HepG2 (cell line): Measurements from ENCODE around the gene TRMU. TPM values are rescaled to one million over a fixed set of nuclear protein-coding genes. Genes with fewer than 3 reads are reported as not detected.

Experiments
- ATRX ChIP-seq: sonication (generic); formaldehyde crosslinking; IDR thresholded peaks from 2 replicates; pipeline ENCODE4 v1.4.0; 2020; ENCODE audit warnings: missing genetic modification reagents, borderline replicate concordance
- CAMTA2 ChIP-seq: sonication (generic); formaldehyde crosslinking; IDR thresholded peaks from 2 replicates; pipeline ENCODE4 v1.4.0; 2020; ENCODE audit warnings: mild to moderate bottlenecking, missing genetic modification reagents, borderline replicate concordance
- KAT2B ChIP-seq: fragments of 150-350 bp; IDR thresholded peaks from 2 replicates; pipeline ENCODE4 v1.6.1; 2014; ENCODE audit warnings: low read depth, low read length, borderline replicate concordance
- KDM1A ChIP-seq: IDR thresholded peaks from 2 replicates; pipeline ENCODE4 v1.6.1; 2016; ENCODE audit warnings: missing compliant biosample characterization
- KDM5B ChIP-seq: sonication (generic); formaldehyde crosslinking; IDR thresholded peaks from 2 replicates; pipeline ENCODE4 v1.4.0; 2020; ENCODE audit warnings: missing genetic modification reagents, mild to moderate bottlenecking, borderline replicate concordance
- MEF2D ChIP-seq: sonication (generic); formaldehyde crosslinking; IDR thresholded peaks from 2 replicates; pipeline ENCODE4 v1.5.1; 2020; ENCODE audit warnings: mild to moderate bottlenecking, missing genetic modification reagents
- RAD51 ChIP-seq: fragments of 450-650 bp; IDR thresholded peaks from 2 replicates; pipeline ENCODE4 v1.6.1; 2016; ENCODE audit warnings: borderline replicate concordance
- RARG ChIP-seq: sonication (generic); formaldehyde crosslinking; IDR thresholded peaks from 2 replicates; pipeline ENCODE4 v1.4.0; 2020; ENCODE audit warnings: low read depth, mild to moderate bottlenecking, missing genetic modification reagents
- SPEN ChIP-seq: sonication (generic); formaldehyde crosslinking; IDR thresholded peaks from 2 replicates; pipeline ENCODE4 v1.5.1; 2020; ENCODE audit warnings: low read depth, mild to moderate bottlenecking, missing genetic modification reagents
- SUZ12 ChIP-seq: fragments of 150-350 bp; IDR thresholded peaks from 2 replicates; pipeline ENCODE4 v1.6.1; 2014; ENCODE audit warnings: low read depth, low read length
- TBX3 ChIP-seq: fragments of 450-650 bp; IDR thresholded peaks from 2 replicates; pipeline ENCODE4 v1.6.1; 2017; ENCODE audit warnings: antibody characterized with exemption, mild to moderate bottlenecking, inconsistent platforms, borderline replicate concordance
- XBP1 ChIP-seq: sonication (generic); formaldehyde crosslinking; IDR thresholded peaks from 2 replicates; pipeline ENCODE4 v1.5.0; 2020; ENCODE audit warnings: missing genetic modification reagents
- ZBTB20 ChIP-seq: sonication (generic); formaldehyde crosslinking; IDR thresholded peaks from 2 replicates; pipeline ENCODE4 v1.8.1; 2023; ENCODE audit warnings: missing genetic modification reagents, low read depth, mild to moderate bottlenecking, borderline replicate concordance
- ZBTB42 ChIP-seq: sonication (generic); formaldehyde crosslinking; IDR thresholded peaks from 2 replicates; pipeline ENCODE4 v1.5.0; 2020; ENCODE audit warnings: mild to moderate bottlenecking, missing genetic modification reagents
- ZFYVE20 ChIP-seq: sonication (generic); formaldehyde crosslinking; IDR thresholded peaks from 2 replicates; pipeline ENCODE4 v1.8.0; 2023; ENCODE audit warnings: low read depth, mild to moderate bottlenecking, moderate library complexity, missing genetic modification reagents, borderline replicate concordance
- ZNF138 ChIP-seq: sonication (generic); formaldehyde crosslinking; IDR thresholded peaks from 2 replicates; pipeline ENCODE4 v1.5.0; 2020; ENCODE audit warnings: mild to moderate bottlenecking, low read depth, missing genetic modification reagents
- ZNF18 ChIP-seq: sonication (generic); formaldehyde crosslinking; IDR thresholded peaks from 2 replicates; pipeline ENCODE4 v1.8.0; 2022; ENCODE audit warnings: mild to moderate bottlenecking, missing genetic modification reagents; ENCODE audit not compliant: insufficient replicate concordance
- ZNF280B ChIP-seq: sonication (generic); formaldehyde crosslinking; IDR thresholded peaks from 2 replicates; pipeline ENCODE4 v1.5.0; 2020; ENCODE audit warnings: missing genetic modification reagents, mild to moderate bottlenecking, borderline replicate concordance
- ZNF556 ChIP-seq: sonication (generic); formaldehyde crosslinking; IDR thresholded peaks from 2 replicates; pipeline ENCODE4 v1.4.0; 2020; ENCODE audit warnings: mild to moderate bottlenecking, missing genetic modification reagents, borderline replicate concordance
- ZSCAN12 ChIP-seq: sonication (generic); formaldehyde crosslinking; IDR thresholded peaks from 2 replicates; pipeline ENCODE4 v1.9.0; 2021; ENCODE audit warnings: mild to moderate bottlenecking, missing genetic modification reagents
- ZSCAN21 ChIP-seq: sonication (generic); formaldehyde crosslinking; IDR thresholded peaks from 2 replicates; pipeline ENCODE4 v1.8.0; 2022; ENCODE audit warnings: mild to moderate bottlenecking, missing genetic modification reagents, moderate library complexity, borderline replicate concordance
- polyA plus RNA-seq, 8 experiments: library from polyadenylated mRNA; depleted of rRNA in 3 of 8; stranded (reverse) in 7 of 8; unstranded in 1 of 8; fragments of >200 nt; fragmentation: Illumina TruSeq in 4 of 8; extraction: Trizol in 4 of 8; gene quantifications; 2 replicates each; pipeline versions ENCODE4 v1.2.1 to v1.2.3, GENCODE V29; 2011 to 2016; ENCODE audit warnings: low read depth in 4 of 8, missing spikeins in 1 of 8, mixed read lengths in 1 of 8; ENCODE audit not compliant: insufficient read depth in 1 of 8
- total RNA-seq, 5 experiments: library from RNA; depleted of rRNA; stranded (reverse); fragments of >200 nt; fragmentation: Illumina TruSeq; extraction: Trizol; gene quantifications; 2 replicates each; pipeline ENCODE4 v1.2.3, GENCODE V29; 2016; ENCODE audit warnings: low read depth in 1 of 5
- TF ChIP-seq, protein P1 (sequence below): sonication (generic); formaldehyde crosslinking; IDR thresholded peaks from 2 replicates; pipeline ENCODE4 v1.4.0; 2020; ENCODE audit warnings: missing genetic modification reagents
- TF ChIP-seq, protein P2 (sequence below): sonication (generic); formaldehyde crosslinking; IDR thresholded peaks from 2 replicates; pipeline ENCODE4 v1.5.0; 2020; ENCODE audit warnings: missing genetic modification reagents
- TF ChIP-seq, protein P3 (sequence below): sonication (generic); formaldehyde crosslinking; IDR thresholded peaks from 2 replicates; pipeline ENCODE4 v1.8.1; 2023; ENCODE audit warnings: mild to moderate bottlenecking, missing genetic modification reagents, borderline replicate concordance

TRMU gene
- total and polyA plus RNA-seq, 2 of the 13 experiments (the other 11 are each of a cell fraction or from before 2014, with no cell fraction given), result 31.0 to 50.2 TPM

GRCh38 chr22:46367707-46368191, 32.2 kb downstream of the TRMU start (continued):
- TF ChIP-seq, protein P1, sequence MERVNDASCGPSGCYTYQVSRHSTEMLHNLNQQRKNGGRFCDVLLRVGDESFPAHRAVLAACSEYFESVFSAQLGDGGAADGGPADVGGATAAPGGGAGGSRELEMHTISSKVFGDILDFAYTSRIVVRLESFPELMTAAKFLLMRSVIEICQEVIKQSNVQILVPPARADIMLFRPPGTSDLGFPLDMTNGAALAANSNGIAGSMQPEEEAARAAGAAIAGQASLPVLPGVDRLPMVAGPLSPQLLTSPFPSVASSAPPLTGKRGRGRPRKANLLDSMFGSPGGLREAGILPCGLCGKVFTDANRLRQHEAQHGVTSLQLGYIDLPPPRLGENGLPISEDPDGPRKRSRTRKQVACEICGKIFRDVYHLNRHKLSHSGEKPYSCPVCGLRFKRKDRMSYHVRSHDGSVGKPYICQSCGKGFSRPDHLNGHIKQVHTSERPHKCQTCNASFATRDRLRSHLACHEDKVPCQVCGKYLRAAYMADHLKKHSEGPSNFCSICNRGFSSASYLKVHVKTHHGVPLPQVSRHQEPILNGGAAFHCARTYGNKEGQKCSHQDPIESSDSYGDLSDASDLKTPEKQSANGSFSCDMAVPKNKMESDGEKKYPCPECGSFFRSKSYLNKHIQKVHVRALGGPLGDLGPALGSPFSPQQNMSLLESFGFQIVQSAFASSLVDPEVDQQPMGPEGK (CRISPR knock-in tag), result 0 out of 2 replicates have a peak, but pooled peaks have one; percentile 36
- no peak for TF ChIP-seq TBX3
- TF ChIP-seq KDM5B (CRISPR knock-in tag), result peak; percentile 48; the same call in 1 of the 2 replicates
- TF ChIP-seq RARG, result no peak
- TF ChIP-seq ZBTB20 (CRISPR knock-in tag), result no peak
- TF ChIP-seq ZNF556 (CRISPR knock-in tag), result 0 out of 2 replicates have a peak, but pooled peaks have one; percentile 14
- TF ChIP-seq, protein P2, sequence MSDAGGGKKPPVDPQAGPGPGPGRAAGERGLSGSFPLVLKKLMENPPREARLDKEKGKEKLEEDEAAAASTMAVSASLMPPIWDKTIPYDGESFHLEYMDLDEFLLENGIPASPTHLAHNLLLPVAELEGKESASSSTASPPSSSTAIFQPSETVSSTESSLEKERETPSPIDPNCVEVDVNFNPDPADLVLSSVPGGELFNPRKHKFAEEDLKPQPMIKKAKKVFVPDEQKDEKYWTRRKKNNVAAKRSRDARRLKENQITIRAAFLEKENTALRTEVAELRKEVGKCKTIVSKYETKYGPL (CRISPR knock-in tag), result no peak
- TF ChIP-seq ZFYVE20 (CRISPR knock-in tag), result no peak
- no peak for TF ChIP-seq SUZ12
- TF ChIP-seq MEF2D, result no peak
- no peak for TF ChIP-seq KAT2B
- TF ChIP-seq CAMTA2 (CRISPR knock-in tag), result no peak
- peak; percentile 63 for TF ChIP-seq SPEN
- no peak for TF ChIP-seq ZBTB42
- 0 out of 2 replicates have a peak, but pooled peaks have one; percentile 33 for TF ChIP-seq KDM1A (CRISPR knock-in tag)
- TF ChIP-seq, protein P3, sequence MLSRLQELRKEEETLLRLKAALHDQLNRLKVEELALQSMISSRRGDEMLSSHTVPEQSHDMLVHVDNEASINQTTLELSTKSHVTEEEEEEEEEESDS (CRISPR knock-in tag), result no peak
- no peak for TF ChIP-seq ZNF18
- no peak for TF ChIP-seq RAD51
- no peak for TF ChIP-seq ZNF138 (CRISPR knock-in tag)
- TF ChIP-seq ATRX (CRISPR knock-in tag), result no peak
- TF ChIP-seq ZSCAN21 (CRISPR knock-in tag), result peak; percentile 53; the same call in 1 of the 2 replicates
- peak; percentile 30; the same call in 1 of the 2 replicates for TF ChIP-seq ZNF280B (CRISPR knock-in tag)
- no peak for TF ChIP-seq XBP1 (CRISPR knock-in tag)
- no peak for TF ChIP-seq ZSCAN12 (CRISPR knock-in tag)
